Left colon (tissue), 2 donors: Measurements from ENCODE around the gene CYTH1. TPM values are rescaled to one million over a fixed set of nuclear protein-coding genes. Genes with fewer than 3 reads are reported as not detected.

Source experiments
- ATAC-seq: fragments of 200-7000 bp; cut with Tn5 transposase; one replicate; pipeline ENCODE4 v1.9.1; 2020; ENCODE audit warnings: mild to moderate bottlenecking, moderate library complexity
- DNase-seq, 2 donors: peaks; one replicate each; pipeline ENCODE4 v3.0.0-alpha.2; 2020
- intact Hi-C, 2 donors: fragments of 100-400 bp; cut with DNase I in 1 of 2; cut with micrococcal nuclease in 1 of 2; formaldehyde crosslinking; loops; one replicate each; pipeline versions ENCODE4 v1.11.2 to v1.14.0; 2022; cut with DNase I, micrococcal nuclease
- total RNA-seq, 2 donors: library from RNA; stranded (reverse); fragmentation: NEBNext Ultra II Directional; extraction: Animal tissue kit (Norgen Biotek cat#: 25700); gene quantifications; one replicate each; pipeline ENCODE4 v1.2.1, GENCODE V29; 2021
- donor health status: DM: no; HTN: no; CAD: no.
- donor health status: DM: yes; HTN: yes; CAD: no.

The CYTH1 gene
- total RNA-seq, 2 donors from 2014 or later = 70.6 to 79.0 TPM

- intact Hi-C loops = no loop called here
- ATAC-seq (no peak), DNase-seq (no peak)
Measured at GRCh38 chr17:78624324-78625151, 157.5 kb downstream of the CYTH1 start.

Other genes with a start within 250 kb of the CYTH1 start
- not detected for gene DNAH17, start 204.9 kb downstream of the CYTH1 start, total RNA-seq
- gene USP36, start 58.5 kb upstream of the CYTH1 start, total RNA-seq = 10 to 100 TPM; 35.7 to 45.1 TPM
- 1 to 10 TPM; 1.1 to 1.3 TPM for gene CEP295NL, start 120.9 kb upstream of the CYTH1 start, total RNA-seq
- 100 to 1,000 TPM in 1 of 2 donors, 10 to 100 TPM in 1; 45.5 to 133 TPM for gene TIMP2, start 143.1 kb upstream of the CYTH1 start, total RNA-seq
- gene LGALS3BP, start 197.7 kb upstream of the CYTH1 start, total RNA-seq = 100 to 1,000 TPM; 687 to 857 TPM
- gene CANT1, start 227.5 kb upstream of the CYTH1 start, total RNA-seq = 100 to 1,000 TPM; 302 to 322 TPM
- gene C1QTNF1, start 241.9 kb upstream of the CYTH1 start, total RNA-seq = 10 to 100 TPM; 14.6 to 16.7 TPM